HEK293T (cell line): ENCODE measurements around the gene USP34.

Source experiments
- CTCF ChIA-PET: fragments of 350-600 bp; formaldehyde crosslinking; extraction: SDS; loops from one replicate; lab custom pipeline; 2021; ENCODE audit warnings: antibody characterized with exemption, inconsistent platforms; lab: Yijun Ruan, JAX
- POLR2A ChIA-PET: fragments of 350-600 bp; formaldehyde crosslinking; extraction: SDS; loops from one replicate; lab custom pipeline; 2020; ENCODE audit warnings: antibody characterized with exemption, inconsistent platforms; lab: Yijun Ruan, JAX
- DNase-seq: peaks from one replicate; pipeline ENCODE4 v3.0.0; 2012; ENCODE audit warnings: mixed read lengths; ENCODE audit errors: extremely low spot score
- ARNT ChIP-seq: fragments of 450-650 bp; IDR thresholded peaks from 2 replicates; pipeline ENCODE4 v1.6.1; 2017; ENCODE audit warnings: mild to moderate bottlenecking
- BHLHE40 ChIP-seq: fragments of 450-650 bp; IDR thresholded peaks from 2 replicates; pipeline ENCODE4 v1.6.1; 2016; ENCODE audit warnings: mild to moderate bottlenecking, moderate library complexity, borderline replicate concordance
- CTBP1 ChIP-seq: fragments of 450-650 bp; IDR thresholded peaks from 2 replicates; pipeline ENCODE4 v1.6.1; 2016; ENCODE audit warnings: borderline replicate concordance
- ELF4 ChIP-seq: fragments of 450-650 bp; IDR thresholded peaks from 2 replicates; pipeline ENCODE4 v1.6.1; 2017; ENCODE audit warnings: antibody characterized with exemption
- FOXA1 ChIP-seq: fragments of 450-650 bp; IDR thresholded peaks from 2 replicates; pipeline ENCODE4 v1.6.1; 2016; ENCODE audit warnings: mild to moderate bottlenecking
- FOXK2 ChIP-seq: fragments of 450-650 bp; IDR thresholded peaks from 2 replicates; pipeline ENCODE4 v1.6.1; 2016; ENCODE audit warnings: mild to moderate bottlenecking
- FOXM1 ChIP-seq: fragments of 450-650 bp; IDR thresholded peaks from 2 replicates; pipeline ENCODE4 v1.6.1; 2017; ENCODE audit warnings: mild to moderate bottlenecking, borderline replicate concordance
- HDGF ChIP-seq: fragments of 450-650 bp; IDR thresholded peaks from 2 replicates; pipeline ENCODE4 v1.6.1; 2017; ENCODE audit warnings: antibody characterized with exemption, borderline replicate concordance
- L3MBTL2 ChIP-seq: fragments of 450-650 bp; conservative IDR thresholded peaks from 2 replicates; pipeline ENCODE4 v1.6.1; 2016; ENCODE audit warnings: mild to moderate bottlenecking
- LEF1 ChIP-seq: fragments of 450-650 bp; IDR thresholded peaks from 2 replicates; pipeline ENCODE4 v1.6.1; 2017; ENCODE audit warnings: mild to moderate bottlenecking, borderline replicate concordance
- NFRKB ChIP-seq: fragments of 450-650 bp; IDR thresholded peaks from 2 replicates; pipeline ENCODE4 v1.6.1; 2016; ENCODE audit warnings: mild to moderate bottlenecking, moderate library complexity
- PKNOX1 ChIP-seq: fragments of 450-650 bp; IDR thresholded peaks from 2 replicates; pipeline ENCODE4 v1.6.1; 2016
- SP1 ChIP-seq: fragments of 450-650 bp; IDR thresholded peaks from 2 replicates; pipeline ENCODE4 v1.6.1; 2017
- SUZ12 ChIP-seq: fragments of 450-650 bp; IDR thresholded peaks from 2 replicates; pipeline ENCODE4 v1.6.1; 2016; ENCODE audit warnings: mild to moderate bottlenecking
- TARDBP ChIP-seq: fragments of 450-650 bp; IDR thresholded peaks from 2 replicates; pipeline ENCODE4 v1.6.1; 2016
- ZNF384 ChIP-seq: fragments of 450-650 bp; IDR thresholded peaks from 2 replicates; pipeline ENCODE4 v1.6.1; 2016

Gene USP34

GRCh38 chr2:61377046-61377445 lies 93.8 kb downstream of the USP34 start:
- DNase-seq, result no peak
- ChIA-PET POLR2A (no interaction called here), CTCF (no interaction called here)
- TF ChIP-seq SP1 (no peak), FOXK2 (no peak), FOXM1 (no peak), HDGF (no peak), PKNOX1 (no peak), BHLHE40 (no peak)

- CTCF ChIA-PET, result no interaction called here
- no peak for TF ChIP-seq L3MBTL2
- TF ChIP-seq LEF1, result no peak
- no peak for TF ChIP-seq CTBP1
- TF ChIP-seq BHLHE40, result no peak
- no peak for TF ChIP-seq TARDBP
- no peak for TF ChIP-seq ELF4
- no peak for TF ChIP-seq FOXA1
- TF ChIP-seq FOXK2, result no peak
- no peak for TF ChIP-seq SP1
- TF ChIP-seq NFRKB, result no peak
- no peak for TF ChIP-seq ARNT
- TF ChIP-seq SUZ12, result no peak
- TF ChIP-seq ZNF384, result no peak
- TF ChIP-seq PKNOX1, result no peak
- no peak for DNase-seq
- POLR2A ChIA-PET, result no interaction called here
Measured at GRCh38 chr2:61376211-61376610, 94.7 kb downstream of the USP34 start.

GRCh38 chr2:61371027-61371426 lies 99.9 kb downstream of the USP34 start:
- DNase-seq, result no peak
- no peak for TF ChIP-seq SUZ12
- no peak for TF ChIP-seq PKNOX1
- no peak for TF ChIP-seq HDGF
- no peak for TF ChIP-seq CTBP1
- no peak for TF ChIP-seq FOXA1
- no peak for TF ChIP-seq NFRKB
- TF ChIP-seq FOXM1, result no peak
- no peak for TF ChIP-seq ARNT
- no peak for TF ChIP-seq L3MBTL2
- TF ChIP-seq LEF1, result no peak
- POLR2A ChIA-PET, result no interaction called here
- CTCF ChIA-PET, result no interaction called here

GRCh38 chr2:61368687-61369665 lies 101.9 kb downstream of the USP34 start:
- DNase-seq, result no peak
- TF ChIP-seq L3MBTL2, result no peak
- no peak for TF ChIP-seq ZNF384
- no peak for TF ChIP-seq SUZ12
- no peak for TF ChIP-seq FOXK2
- no peak for TF ChIP-seq HDGF
- no peak for TF ChIP-seq NFRKB
- TF ChIP-seq PKNOX1, result no peak
- no peak for TF ChIP-seq SP1
- no peak for TF ChIP-seq TARDBP
- TF ChIP-seq ELF4, result no peak
- TF ChIP-seq BHLHE40, result no peak
- no peak for TF ChIP-seq ARNT
- TF ChIP-seq LEF1, result no peak
- no peak for TF ChIP-seq FOXM1
- no peak for TF ChIP-seq FOXA1
- POLR2A ChIA-PET, result no interaction called here
- CTCF ChIA-PET, result no interaction called here

- POLR2A ChIA-PET, result no interaction called here
- TF ChIP-seq TARDBP (no peak), FOXA1 (no peak), ARNT (no peak), NFRKB (no peak), BHLHE40 (no peak), HDGF (no peak), CTBP1 (no peak), ELF4 (no peak), SP1 (no peak), FOXM1 (no peak), ZNF384 (no peak), PKNOX1 (no peak), FOXK2 (no peak), LEF1 (no peak), SUZ12 (no peak), L3MBTL2 (no peak)
- CTCF ChIA-PET, result interaction anchor here (0.6 kb wide), 1 partner anchor 52 kb away, joined by 4 read pairs; no protein-coding TSS in a partner anchor
- no peak for DNase-seq
Measured at GRCh38 chr2:61367177-61367576, 103.7 kb downstream of the USP34 start.
